Smooth muscle cell of the brain vasculature (primary cell): Measurements from ENCODE around the gene SLC16A12.
"Not testable (repeated sequence)": the region's sequence is repeated elsewhere in the genome, so short reads cannot be mapped to it uniquely, and the experiment has no call there.

Experiments used
- DNase-seq: peaks from one replicate; pipeline ENCODE4 v3.0.0-alpha.2; 2012; ENCODE audit warnings: low read depth, low spot score

The SLC16A12 gene

GRCh38 chr10:89470628-89471027 is 64.8 kb downstream of the SLC16A12 start:
- no peak for DNase-seq

GRCh38 chr10:89469517-89469916 is 65.9 kb downstream of the SLC16A12 start:
- no peak for DNase-seq

GRCh38 chr10:89468191-89468965 is 67.0 kb downstream of the SLC16A12 start:
- no peak for DNase-seq

GRCh38 chr10:89466599-89467035 is 68.8 kb downstream of the SLC16A12 start:
- DNase-seq: no peak

- DNase-seq: no peak
These were observed 70.2 kb downstream of the SLC16A12 start for GRCh38 chr10:89465196-89465595.

- DNase-seq: no peak
These were observed 71.4 kb downstream of the SLC16A12 start for GRCh38 chr10:89463846-89464537.

GRCh38 chr10:89458784-89459183 is 76.6 kb downstream of the SLC16A12 start:
- no peak for DNase-seq

- no peak for DNase-seq
These were observed 77.1 kb downstream of the SLC16A12 start for GRCh38 chr10:89458291-89458690.

- DNase-seq: no peak
These were observed 80.6 kb downstream of the SLC16A12 start for GRCh38 chr10:89454561-89455347.

- DNase-seq: no peak
These were observed 83.2 kb downstream of the SLC16A12 start for GRCh38 chr10:89452193-89452592.

- DNase-seq: no peak
These were observed 84.5 kb downstream of the SLC16A12 start for GRCh38 chr10:89450901-89451300.

GRCh38 chr10:89444819-89445218 is 90.6 kb downstream of the SLC16A12 start:
- DNase-seq: not testable (repeated sequence)

- no peak for DNase-seq
These were observed 93.1 kb downstream of the SLC16A12 start for GRCh38 chr10:89442289-89442688.

- no peak for DNase-seq
These were observed 95.0 kb downstream of the SLC16A12 start for GRCh38 chr10:89440226-89441009.

GRCh38 chr10:89438525-89438924 is 96.9 kb downstream of the SLC16A12 start:
- DNase-seq: no peak

GRCh38 chr10:89431977-89432376 is 103.4 kb downstream of the SLC16A12 start:
- DNase-seq: peak; percentile 65

- no peak for DNase-seq
These were observed 106.5 kb downstream of the SLC16A12 start for GRCh38 chr10:89428877-89429276.

- no peak for DNase-seq
These were observed 107.8 kb downstream of the SLC16A12 start for GRCh38 chr10:89427629-89428028.

GRCh38 chr10:89426230-89426868 is 109.0 kb downstream of the SLC16A12 start:
- DNase-seq: peak; percentile 62

- no peak for DNase-seq
These were observed 110.4 kb downstream of the SLC16A12 start for GRCh38 chr10:89425000-89425399.

GRCh38 chr10:89421018-89421476 is 114.3 kb downstream of the SLC16A12 start:
- no peak for DNase-seq
